HG03108 (cell line): ENCODE measurements around the gene SLC7A6OS.

Experiments
- ATAC-seq: cut with Tn5 transposase; IDR thresholded peaks from one replicate; pipeline ENCODE4 v1.9.1; 2021; ENCODE audit warnings: moderate library complexity; ENCODE audit not compliant: unreplicated experiment

SLC7A6OS gene

DNA sequence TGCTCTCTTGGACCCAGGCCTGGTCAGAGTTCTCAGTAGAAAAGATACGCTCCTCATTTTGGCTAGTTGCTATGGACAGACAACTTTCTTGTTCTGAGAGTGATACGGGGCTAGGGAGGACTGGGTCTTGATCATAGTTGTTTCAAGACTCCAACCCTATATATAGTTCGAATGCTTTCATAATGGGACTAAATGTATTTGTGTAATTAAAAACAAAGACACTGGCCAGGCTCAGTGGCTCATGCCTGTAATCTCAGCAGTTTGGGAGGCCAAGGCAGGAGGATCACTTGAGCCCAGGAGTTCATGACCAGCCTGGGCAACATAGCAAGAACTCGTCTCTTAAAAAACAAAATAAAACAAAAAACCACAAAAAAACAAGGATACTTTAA, 28.7 kb downstream of the SLC7A6OS start:
- no peak for ATAC-seq

DNA sequence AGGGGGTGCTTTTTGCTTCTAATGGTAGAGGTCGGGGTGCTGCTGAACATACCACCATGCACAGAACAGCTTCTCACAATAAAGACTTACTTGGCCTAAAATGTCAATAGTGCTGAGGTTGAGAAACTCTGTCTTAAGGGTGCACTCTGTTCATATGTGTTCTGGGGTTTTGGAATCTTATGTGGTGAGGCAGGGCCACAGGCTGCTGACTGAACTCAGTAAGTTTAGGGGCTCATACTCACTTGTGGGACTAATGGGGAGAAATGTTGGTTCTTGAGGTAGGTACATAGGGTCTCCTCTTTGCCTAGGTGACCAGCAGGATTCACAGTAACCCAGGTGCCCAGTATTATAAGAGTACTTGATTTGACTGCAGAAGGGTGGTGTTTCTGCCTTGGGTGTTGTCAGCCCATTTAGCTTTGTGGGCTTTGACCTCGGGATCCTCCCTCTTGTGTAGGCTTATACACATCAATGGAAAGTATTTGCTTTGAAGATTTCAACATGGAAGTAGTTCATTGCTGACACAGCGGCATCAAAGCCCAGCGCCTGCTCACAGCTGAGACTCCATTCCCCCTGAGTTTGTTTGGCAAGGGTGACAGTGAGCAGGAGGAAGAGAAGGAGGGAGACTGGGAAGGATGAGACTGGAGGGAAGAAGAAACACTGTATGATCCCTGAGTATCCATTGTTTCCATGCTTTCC, 29.2 kb downstream of the SLC7A6OS start:
- ATAC-seq, result no peak

DNA sequence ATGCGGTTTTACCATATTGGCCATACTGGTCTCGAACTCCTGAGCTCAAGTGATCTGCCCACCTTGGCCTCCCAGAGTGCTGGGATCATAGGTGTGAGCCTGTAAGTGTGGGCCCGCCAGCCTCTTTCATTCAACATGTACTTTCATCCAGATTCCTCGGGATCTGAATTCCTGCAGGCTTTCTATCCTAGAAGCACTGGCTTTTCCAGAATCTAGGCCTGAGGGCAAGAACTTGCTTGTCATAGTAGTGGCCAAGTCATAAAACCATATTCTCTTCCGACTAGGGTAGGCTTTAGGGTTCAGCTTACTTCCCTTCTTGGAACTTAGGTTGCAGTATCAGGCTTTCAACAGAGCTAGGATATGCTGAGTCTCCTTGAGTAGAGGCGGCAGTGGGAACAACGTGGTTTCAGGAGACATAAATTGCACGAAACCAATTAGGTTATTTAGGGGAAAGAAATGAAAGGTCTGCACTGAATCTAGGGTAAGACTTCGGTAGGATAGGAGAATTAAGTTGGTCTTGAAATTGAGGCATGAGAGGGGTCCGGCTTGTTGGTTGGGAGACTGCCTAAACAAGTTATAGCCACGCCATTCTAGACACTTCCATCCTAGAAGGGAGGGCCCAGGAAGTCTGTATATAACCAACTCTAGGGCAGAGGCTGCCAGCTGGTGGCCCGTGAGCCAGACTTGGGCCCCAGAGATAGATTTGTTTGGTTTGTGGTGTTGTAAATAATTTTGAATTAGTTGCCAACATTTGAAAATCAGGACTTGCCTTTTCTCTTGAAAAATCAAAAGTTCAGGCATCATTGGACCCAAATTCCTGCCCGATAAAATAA, 30.8 kb downstream of the SLC7A6OS start:
- no peak for ATAC-seq

DNA sequence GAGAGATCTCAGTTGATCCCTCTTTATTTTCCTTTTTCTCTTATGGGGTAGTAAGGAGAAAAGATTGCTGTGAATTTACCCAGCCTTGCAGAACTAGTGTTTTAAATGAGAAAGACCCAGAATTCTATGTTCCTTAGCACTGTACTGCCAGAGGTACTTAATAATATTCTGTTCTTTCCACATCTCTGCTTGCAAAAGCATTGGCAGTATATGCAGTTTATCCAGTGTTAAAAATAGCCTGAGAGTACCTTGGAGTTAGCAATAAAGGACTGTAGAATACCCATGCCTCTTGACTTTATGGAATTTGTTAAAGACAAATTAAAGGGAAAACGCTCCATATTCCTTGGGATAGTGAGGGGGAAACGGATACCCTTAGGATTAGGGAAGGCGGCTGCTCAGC, 34.5 kb downstream of the SLC7A6OS start:
- ATAC-seq, result no peak

- ATAC-seq, result peak; percentile 54
These were observed 35.0 kb downstream of the SLC7A6OS start for GRCh38 chr16:68275611-68276191.

- no peak for ATAC-seq
These were observed 36.3 kb downstream of the SLC7A6OS start for GRCh38 chr16:68274441-68274840.

DNA sequence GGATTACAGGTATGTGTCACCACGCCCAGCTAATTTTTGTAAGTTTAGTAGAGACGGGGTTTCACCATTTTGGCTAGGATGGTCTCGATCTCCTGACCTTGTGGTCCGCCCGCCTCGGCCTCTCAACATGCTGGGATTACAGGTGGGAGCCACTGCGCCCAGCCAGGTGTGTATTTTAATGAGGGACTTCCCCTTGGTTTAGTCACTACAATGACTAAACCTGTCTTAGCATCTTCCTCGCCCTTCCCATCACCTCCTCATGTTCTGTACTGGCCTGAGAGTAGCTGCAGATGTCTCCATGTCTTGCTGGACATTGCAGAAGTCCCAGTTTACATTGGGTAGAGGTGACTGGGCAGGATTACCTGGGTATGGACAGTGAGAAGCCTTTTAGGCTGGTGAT, 36.9 kb downstream of the SLC7A6OS start:
- ATAC-seq, result no peak

DNA sequence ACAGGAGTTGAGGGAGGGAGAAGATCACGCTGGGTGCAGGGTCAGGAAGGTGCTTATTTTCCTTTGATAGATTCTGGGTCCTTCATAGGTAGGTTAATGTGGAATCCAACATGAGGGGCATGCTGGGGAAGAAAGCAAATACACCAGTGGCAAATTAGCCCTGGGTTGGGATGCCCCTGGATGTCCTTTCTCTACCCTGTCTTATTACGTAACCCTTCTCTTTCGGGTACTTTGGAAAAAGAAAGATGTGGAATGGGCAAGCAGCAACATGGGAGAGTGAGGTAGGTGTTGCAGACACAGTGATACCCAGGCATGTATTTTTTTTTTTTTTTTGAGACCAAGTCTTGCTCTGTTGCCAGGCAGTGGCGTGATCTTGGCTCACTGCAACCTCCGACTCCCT, 37.3 kb downstream of the SLC7A6OS start:
- ATAC-seq, result no peak

DNA sequence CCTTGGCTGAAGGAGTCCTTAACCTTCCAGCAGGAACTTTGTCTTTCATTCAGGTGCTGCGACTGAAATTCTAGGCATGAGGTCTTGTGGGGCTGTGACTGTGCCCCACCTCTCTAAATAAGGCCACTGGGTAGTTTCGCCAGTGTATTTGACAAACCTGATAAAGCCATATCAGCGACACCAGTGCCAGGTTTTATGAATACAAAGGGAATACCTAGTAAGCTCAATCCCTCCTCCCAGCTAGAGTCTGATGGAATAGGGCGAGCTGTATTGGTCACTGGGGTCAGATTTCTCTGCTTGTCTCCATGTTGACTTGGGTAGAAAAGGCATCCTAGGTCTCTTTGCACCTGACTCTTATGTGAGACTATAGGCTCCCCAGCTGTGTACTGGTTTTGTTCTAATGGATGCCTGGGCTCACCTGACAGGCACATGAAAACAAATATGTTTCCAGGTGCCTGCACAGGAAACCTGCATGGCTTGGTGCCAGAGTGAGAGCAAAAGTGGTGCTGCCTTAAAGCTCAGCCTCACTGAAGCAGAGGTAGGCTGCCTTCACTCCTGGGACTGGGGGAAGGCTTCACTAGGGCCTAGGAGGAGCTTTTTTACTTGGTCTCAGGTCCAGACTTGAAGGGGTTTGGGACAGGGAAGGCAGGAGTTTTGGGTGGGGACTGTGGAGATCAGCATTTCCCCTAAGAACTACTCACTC, 38.1 kb downstream of the SLC7A6OS start:
- ATAC-seq, result no peak

DNA sequence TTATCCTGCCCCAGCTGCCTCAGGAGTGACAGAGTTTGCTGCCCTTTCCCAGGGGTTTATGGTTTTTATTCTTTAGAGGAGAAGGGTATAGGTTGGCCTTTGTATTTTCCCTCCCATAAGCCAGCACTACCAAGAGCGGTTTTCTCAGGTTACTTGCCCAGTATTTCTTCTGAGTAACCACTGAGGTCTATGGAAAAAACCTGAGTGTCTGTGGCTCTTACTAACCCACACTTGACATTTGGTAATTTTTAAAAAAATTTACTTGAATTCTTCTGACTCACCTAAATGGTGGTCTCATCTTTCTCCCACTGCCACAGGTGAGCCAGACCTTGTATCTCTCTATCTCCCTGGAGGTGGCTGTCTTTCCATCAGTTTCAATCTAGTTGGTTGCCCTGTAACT, 40.4 kb downstream of the SLC7A6OS start:
- ATAC-seq, result no peak

- ATAC-seq, result no peak
These were observed 41.0 kb downstream of the SLC7A6OS start for GRCh38 chr16:68269793-68270192.

DNA sequence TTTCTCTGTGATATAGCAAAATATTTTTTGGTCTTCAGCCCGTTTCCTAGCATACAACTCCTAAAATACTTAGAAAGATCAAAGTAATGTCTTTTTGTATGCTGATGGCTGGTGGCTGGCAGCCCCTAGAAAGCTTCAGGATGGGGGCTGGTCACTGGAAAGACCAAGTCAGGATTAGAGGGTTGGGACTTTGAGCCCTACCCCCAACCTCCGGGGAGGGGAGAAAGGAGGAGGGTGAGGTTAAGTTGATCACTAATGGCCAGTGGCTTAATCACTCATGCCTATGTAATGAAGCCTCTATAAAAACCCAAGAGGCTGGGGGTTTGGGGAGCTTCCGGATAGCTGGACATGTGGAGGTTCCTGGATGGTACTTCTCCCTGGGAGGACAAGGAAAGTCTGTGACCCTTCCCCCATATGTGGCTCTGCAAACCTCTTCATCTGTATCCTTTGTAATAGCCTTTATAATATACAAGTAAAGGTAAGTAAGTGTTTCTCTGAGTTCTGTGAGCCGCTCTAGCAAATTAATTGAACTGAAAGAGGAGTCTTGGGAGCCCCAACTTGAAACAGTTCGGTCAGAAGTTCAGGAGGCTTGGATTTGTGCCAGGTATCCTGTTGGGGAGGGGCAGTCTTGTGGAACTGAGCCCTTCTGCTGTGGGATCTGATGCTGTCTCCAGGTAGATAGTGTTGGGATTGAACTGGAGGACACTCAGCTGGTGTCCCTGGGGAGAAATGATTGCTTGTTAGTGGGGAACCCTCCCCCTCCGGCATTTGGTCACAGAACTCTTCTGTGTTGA, 42.9 kb downstream of the SLC7A6OS start:
- no peak for ATAC-seq

GRCh38 chr16:68265078-68265920, 45.4 kb downstream of the SLC7A6OS start:
- no peak for ATAC-seq

- ATAC-seq, result peak; percentile 48
These were observed 46.3 kb downstream of the SLC7A6OS start, which contains the start of gene SLC7A6 for GRCh38 chr16:68264128-68265077. SLC7A6 (plus strand) TSS chr16:68264526; CDS start chr16:68274727, 10,201 bp downstream.

DNA sequence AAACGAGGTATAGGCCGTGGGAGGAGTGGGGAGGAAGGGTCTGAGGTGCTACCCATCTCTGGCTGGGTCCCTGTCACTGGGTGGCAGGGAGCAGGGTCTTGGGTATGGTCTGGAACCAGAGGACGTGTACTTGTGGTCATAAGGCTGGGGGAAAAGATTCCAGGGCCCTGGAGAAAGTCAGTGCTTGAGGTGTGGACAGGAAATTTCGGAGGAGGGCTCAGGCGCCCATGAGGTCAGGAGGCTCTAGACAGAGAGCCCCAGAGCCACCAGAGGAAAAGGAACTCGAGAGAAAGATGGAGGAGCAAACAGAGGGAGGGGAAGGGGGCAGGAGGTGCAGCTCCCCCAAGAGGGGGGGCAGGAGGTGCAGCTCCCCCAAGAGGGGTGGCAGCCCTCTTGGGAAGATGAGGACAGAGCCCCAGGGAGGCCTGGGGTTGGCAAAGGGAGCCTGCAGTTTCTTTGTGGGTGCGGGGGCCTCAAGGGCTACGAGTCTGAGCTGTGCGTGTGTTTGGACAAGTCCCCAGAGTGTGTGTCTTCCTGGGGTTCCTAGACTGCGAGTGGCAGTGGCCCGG, 47.1 kb downstream of the SLC7A6OS start:
- no peak for ATAC-seq

DNA sequence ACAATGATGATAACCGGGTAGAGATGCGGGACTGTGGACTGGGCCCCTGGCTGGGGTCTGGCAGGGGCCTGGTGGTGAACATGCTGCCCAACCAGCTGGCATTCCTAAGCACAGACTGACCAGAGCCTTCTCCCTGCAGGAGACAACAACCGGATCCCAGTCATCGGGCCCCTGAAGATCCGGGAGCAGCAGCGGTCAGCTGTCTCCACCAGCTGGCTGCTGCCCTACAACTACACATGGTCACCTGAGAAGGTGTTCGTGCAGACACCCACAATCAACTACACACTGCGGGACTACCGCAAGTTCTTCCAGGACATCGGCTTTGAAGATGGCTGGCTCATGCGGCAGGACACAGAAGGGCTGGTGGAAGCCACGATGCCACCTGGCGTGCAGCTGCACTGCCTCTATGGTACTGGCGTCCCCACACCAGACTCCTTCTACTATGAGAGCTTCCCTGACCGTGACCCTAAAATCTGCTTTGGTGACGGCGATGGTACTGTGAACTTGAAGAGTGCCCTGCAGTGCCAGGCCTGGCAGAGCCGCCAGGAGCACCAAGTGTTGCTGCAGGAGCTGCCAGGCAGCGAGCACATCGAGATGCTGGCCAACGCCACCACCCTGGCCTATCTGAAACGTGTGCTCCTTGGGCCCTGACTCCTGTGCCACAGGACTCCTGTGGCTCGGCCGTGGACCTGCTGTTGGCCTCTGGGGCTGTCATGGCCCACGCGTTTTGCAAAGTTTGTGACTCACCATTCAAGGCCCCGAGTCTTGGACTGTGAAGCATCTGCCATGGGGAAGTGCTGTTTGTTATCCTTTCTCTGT, 51.5 kb downstream of the SLC7A6OS start:
- no peak for ATAC-seq
